Esophagus squamous epithelium (tissue), 4 donors: ENCODE results near the gene GRIK1.

Experiments used
- CTCF ChIP-seq, 6 experiments: fragments of 450-650 bp in 4 of 6; fragments of 200-600 bp in 2 of 6; sonication (generic) in 2 of 6; IDR thresholded peaks; one replicate each; pipeline ENCODE4 v1.5.1; 2016 to 2019; ENCODE audit warnings: antibody characterized with exemption in 6 of 6, mild to moderate bottlenecking in 4 of 6, moderate library complexity in 4 of 6
- POLR2A ChIP-seq, 4 donors: fragments of 450-650 bp; IDR thresholded peaks; one replicate each; pipeline ENCODE4 v1.6.1; 2017; ENCODE audit warnings: antibody characterized with exemption in 4 of 4, mild to moderate bottlenecking in 4 of 4, moderate library complexity in 3 of 4

GRCh38 chr21:29738730-29739129 is 201.1 kb downstream of the GRIK1 start:
- TF ChIP-seq CTCF (IDR thresholded peaks at IDR 0.05) (no peak), POLR2A (IDR thresholded peaks at IDR 0.05) (no peak)
